ENCODE data around the gene KIFBP. TPM values are rescaled to one million over a fixed set of nuclear protein-coding genes. Genes with fewer than 3 reads are reported as not detected.

Gene KIFBP
- total and polyA plus RNA-seq, 9 donors: 17.9 to 25.7 (median 21.9) TPM

Other genes starting within 250 kb of the KIFBP start
- gene STOX1, start 161.3 kb upstream of the KIFBP start, total RNA-seq: 2.7 TPM
- gene STOX1, start 161.3 kb upstream of the KIFBP start, polyA plus RNA-seq (ENCODE audit: insufficient read depth in 1 of 8, insufficient read length in 8 of 8, low replicate concordance in 1 of 8): 1 to 10 TPM; 1.3 to 3.9 (median 2.6) TPM
- 51.9 TPM for gene DDX50, start 87.5 kb upstream of the KIFBP start, total RNA-seq
- gene DDX50, start 87.5 kb upstream of the KIFBP start, polyA plus RNA-seq (ENCODE audit: insufficient read depth in 1 of 8, insufficient read length in 8 of 8, low replicate concordance in 1 of 8): 10 to 100 TPM; 41.1 to 63.6 (median 45.0) TPM
- 35.9 TPM for gene DDX21, start 32.6 kb upstream of the KIFBP start, total RNA-seq
- gene DDX21, start 32.6 kb upstream of the KIFBP start, polyA plus RNA-seq (ENCODE audit: insufficient read depth in 1 of 8, insufficient read length in 8 of 8, low replicate concordance in 1 of 8): 10 to 100 TPM; 30.9 to 49.9 (median 41.8) TPM
- gene SRGN, start 99.3 kb downstream of the KIFBP start, total RNA-seq: 22.1 TPM
- gene SRGN, start 99.3 kb downstream of the KIFBP start, polyA plus RNA-seq (ENCODE audit: insufficient read depth in 1 of 8, insufficient read length in 8 of 8, low replicate concordance in 1 of 8): 10 to 100 TPM; 20.3 to 38.1 (median 24.3) TPM
- 20.3 TPM for gene VPS26A, start 135.4 kb downstream of the KIFBP start, total RNA-seq
- gene VPS26A, start 135.4 kb downstream of the KIFBP start, polyA plus RNA-seq (ENCODE audit: insufficient read depth in 1 of 8, insufficient read length in 8 of 8, low replicate concordance in 1 of 8): 10 to 100 TPM; 34.4 to 51.2 (median 41.1) TPM
- 25.0 TPM for gene SUPV3L1, start 191.4 kb downstream of the KIFBP start, total RNA-seq
- gene SUPV3L1, start 191.4 kb downstream of the KIFBP start, polyA plus RNA-seq (ENCODE audit: insufficient read depth in 1 of 8, insufficient read length in 8 of 8, low replicate concordance in 1 of 8): 10 to 100 TPM; 22.3 to 30.2 (median 25.1) TPM
- 0.04 TPM for gene HKDC1, start 231.5 kb downstream of the KIFBP start, total RNA-seq
- gene HKDC1, start 231.5 kb downstream of the KIFBP start, polyA plus RNA-seq (ENCODE audit: insufficient read depth in 1 of 8, insufficient read length in 8 of 8, low replicate concordance in 1 of 8): 1 to 10 TPM in 2 of 8 donors, under 1 TPM in 6; 0.08 to 3.4 (median 0.16) TPM